GM19023 (cell line): ENCODE data around the gene SMYD3.

Experiments
- ATAC-seq: cut with Tn5 transposase; IDR thresholded peaks from one replicate; pipeline ENCODE4 v1.9.1; 2021; ENCODE audit warnings: mild to moderate bottlenecking, moderate library complexity; ENCODE audit not compliant: unreplicated experiment

SMYD3 gene

GRCh38 chr1:245937316-245938045 lies 569.6 kb downstream of the SMYD3 start:
- no peak for ATAC-seq

GRCh38 chr1:245934409-245934808 lies 572.7 kb downstream of the SMYD3 start:
- no peak for ATAC-seq

GRCh38 chr1:245933431-245934045 lies 573.5 kb downstream of the SMYD3 start:
- no peak for ATAC-seq

- no peak for ATAC-seq
Measured at GRCh38 chr1:245932302-245932972, 574.6 kb downstream of the SMYD3 start.

GRCh38 chr1:245931450-245931849 lies 575.6 kb downstream of the SMYD3 start:
- ATAC-seq, result no peak

GRCh38 chr1:245929224-245929623 lies 577.9 kb downstream of the SMYD3 start:
- no peak for ATAC-seq

- ATAC-seq, result no peak
Measured at GRCh38 chr1:245926888-245927287, 580.2 kb downstream of the SMYD3 start.

GRCh38 chr1:245923215-245923614 lies 583.9 kb downstream of the SMYD3 start:
- ATAC-seq, result no peak

GRCh38 chr1:245921417-245921816 lies 585.7 kb downstream of the SMYD3 start:
- no peak for ATAC-seq

GRCh38 chr1:245917403-245917802 lies 589.7 kb downstream of the SMYD3 start:
- no peak for ATAC-seq

- ATAC-seq, result no peak
Measured at GRCh38 chr1:245915841-245916240, 591.2 kb downstream of the SMYD3 start.

- no peak for ATAC-seq
Measured at GRCh38 chr1:245915406-245915805, 591.7 kb downstream of the SMYD3 start.

- no peak for ATAC-seq
Measured at GRCh38 chr1:245908543-245908942, 598.5 kb downstream of the SMYD3 start.

- no peak for ATAC-seq
Measured at GRCh38 chr1:245906207-245906606, 600.9 kb downstream of the SMYD3 start.

GRCh38 chr1:245903851-245904250 lies 603.2 kb downstream of the SMYD3 start:
- ATAC-seq, result no peak

GRCh38 chr1:245901565-245901964 lies 605.5 kb downstream of the SMYD3 start:
- no peak for ATAC-seq

GRCh38 chr1:245901037-245901436 lies 606.0 kb downstream of the SMYD3 start:
- no peak for ATAC-seq

- no peak for ATAC-seq
Measured at GRCh38 chr1:245898581-245898980, 608.5 kb downstream of the SMYD3 start.

GRCh38 chr1:245896258-245896657 lies 610.8 kb downstream of the SMYD3 start:
- ATAC-seq, result no peak

GRCh38 chr1:245895455-245895959 lies 611.6 kb downstream of the SMYD3 start:
- no peak for ATAC-seq

- ATAC-seq, result no peak
Measured at GRCh38 chr1:245894843-245895242, 612.2 kb downstream of the SMYD3 start.

- no peak for ATAC-seq
Measured at GRCh38 chr1:245893025-245893424, 614.1 kb downstream of the SMYD3 start.
